HUES48 (cell line): Measurements from ENCODE around the gene ARHGEF3.
"Not testable (repeated sequence)": the region's sequence is repeated elsewhere in the genome, so short reads cannot be mapped to it uniquely, and the experiment has no call there.

ENCODE experiments used
- H3K27ac ChIP-seq: one replicate; pipeline ENCODE4 v1.7.0; 2013; ENCODE audit warnings: low read depth, low read length, inconsistent platforms
- H3K27me3 ChIP-seq: 2 replicates; pipeline ENCODE4 v1.6.1; 2013; ENCODE audit warnings: mild to moderate bottlenecking, low read length; ENCODE audit not compliant: control insufficient read depth, insufficient read depth
- H3K36me3 ChIP-seq: 2 replicates; pipeline ENCODE4 v1.6.1; 2013; ENCODE audit warnings: low read length; ENCODE audit not compliant: control insufficient read depth, insufficient read depth
- H3K4me1 ChIP-seq: 2 replicates; pipeline ENCODE4 v1.6.1; 2013; ENCODE audit warnings: mild to moderate bottlenecking, low read length; ENCODE audit not compliant: control insufficient read depth, insufficient read depth
- H3K4me3 ChIP-seq: 2 replicates; pipeline ENCODE4 v1.5.1; 2013; ENCODE audit warnings: mild to moderate bottlenecking, low read depth, low read length
- H3K9ac ChIP-seq: 2 replicates; pipeline ENCODE4 v1.6.1; 2013; ENCODE audit warnings: mild to moderate bottlenecking, low read depth, low read length, moderate library complexity
- H3K9me3 ChIP-seq: 2 replicates; pipeline ENCODE4 v1.6.1; 2013; ENCODE audit warnings: low read length; ENCODE audit not compliant: control insufficient read depth, insufficient read depth

ARHGEF3 gene

DNA sequence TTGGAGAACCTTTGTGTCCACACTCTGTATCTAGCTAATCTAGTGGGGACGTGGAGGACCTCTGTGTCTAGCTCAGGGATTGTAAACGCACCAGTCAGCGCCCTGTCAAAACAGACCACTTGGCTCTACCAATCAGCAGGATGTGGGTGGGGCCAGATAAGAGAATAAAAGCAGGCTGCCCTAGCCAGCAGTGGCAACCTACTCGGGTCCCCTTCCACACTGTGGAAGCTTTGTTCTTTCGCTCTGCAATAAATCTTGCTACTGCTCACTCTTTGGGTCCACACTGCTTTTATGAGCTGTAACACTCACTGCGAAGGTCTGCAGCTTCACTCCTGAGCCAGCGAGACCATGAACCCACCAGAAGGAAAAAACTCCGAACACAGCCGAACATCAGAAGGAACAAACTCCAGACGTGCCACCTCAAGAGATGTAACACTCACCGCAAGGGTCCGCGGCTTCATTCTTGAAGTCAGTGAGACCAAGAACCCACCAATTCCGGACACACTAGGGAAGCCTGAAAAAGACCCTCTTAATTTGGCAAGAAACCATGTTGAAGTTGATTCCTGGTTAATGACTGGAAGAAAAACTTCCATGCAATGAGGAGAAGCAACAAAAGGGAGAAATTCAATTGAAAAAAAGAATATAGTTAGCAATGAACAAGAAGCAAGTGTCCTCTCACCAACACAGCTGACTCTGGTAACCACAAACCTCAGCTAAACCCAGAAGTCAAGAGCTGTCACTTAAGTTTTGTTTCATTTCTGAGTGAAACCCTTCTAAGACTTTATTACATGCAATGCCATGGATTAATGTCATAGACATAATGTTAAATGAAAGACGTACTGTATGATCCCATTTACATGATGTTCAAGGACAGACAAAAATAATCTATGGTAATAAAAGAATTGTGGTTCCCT, 109.0 kb downstream of the ARHGEF3 start:
- not testable (repeated sequence) for H3K4me3 ChIP-seq, H3K9ac ChIP-seq, H3K9me3 ChIP-seq, H3K27ac ChIP-seq, H3K27me3 ChIP-seq, H3K36me3 ChIP-seq, H3K4me1 ChIP-seq

DNA sequence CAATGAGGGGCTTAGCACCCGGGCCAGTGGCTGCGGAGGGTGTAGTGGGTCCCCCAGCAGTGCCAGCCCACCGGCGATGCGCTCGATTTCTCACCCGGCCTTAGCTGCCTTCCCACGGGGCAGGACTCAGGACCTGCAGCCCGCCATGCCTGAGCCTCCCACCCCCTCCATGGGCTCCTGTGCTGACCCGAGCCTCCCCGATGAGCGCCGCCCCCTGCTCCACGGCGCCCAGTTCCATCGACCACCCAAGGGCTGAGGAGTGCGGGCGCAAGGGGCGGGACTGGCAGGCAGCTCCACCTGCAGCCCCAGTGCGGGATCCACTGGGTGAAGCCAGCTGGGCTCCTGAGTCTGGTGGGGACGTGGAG, 109.8 kb downstream of the ARHGEF3 start:
- not testable (repeated sequence) for H3K27me3 ChIP-seq, H3K9ac ChIP-seq, H3K36me3 ChIP-seq, H3K4me1 ChIP-seq, H3K9me3 ChIP-seq, H3K4me3 ChIP-seq, H3K27ac ChIP-seq

GRCh38 chr3:56691165-56692000, 110.4 kb downstream of the ARHGEF3 start:
- Histone ChIP-seq H3K36me3 (no peaks in the 10 kb centered on the region), H3K4me3 (no peak overlapping the region), H3K4me1 (no peaks in the 10 kb centered on the region), H3K27ac (no peak overlapping the region), H3K9ac (no peak overlapping the region), H3K27me3 (no peaks in the 10 kb centered on the region), H3K9me3 (no peaks in the 10 kb centered on the region)

- Histone ChIP-seq H3K36me3 (no peaks in the 10 kb centered on the region), H3K9ac (no peak overlapping the region), H3K9me3 (no peaks in the 10 kb centered on the region), H3K4me1 (no peaks in the 10 kb centered on the region), H3K4me3 (no peak overlapping the region), H3K27ac (no peak overlapping the region), H3K27me3 (peaks cover 11% of the 10 kb centered on the region)
Observed at GRCh38 chr3:56689303-56689702, 112.4 kb downstream of the ARHGEF3 start.

DNA sequence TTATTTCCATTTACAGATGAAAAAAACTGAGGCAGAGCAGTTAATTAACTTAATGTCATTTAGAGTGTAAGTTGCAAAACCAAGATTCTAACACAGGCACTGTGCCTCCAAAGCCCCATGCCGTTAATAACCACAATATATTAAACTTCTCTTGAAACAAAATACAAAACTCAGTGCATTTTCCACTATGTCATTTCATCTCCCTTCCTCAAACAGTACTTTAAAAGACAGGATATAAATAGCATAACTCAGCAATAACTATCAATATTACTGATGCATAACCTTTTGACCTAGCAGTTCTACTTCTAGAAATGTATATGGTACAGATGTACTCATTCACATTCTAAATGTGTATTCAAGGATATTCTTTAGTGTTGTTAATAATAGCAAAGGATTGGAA, 113.6 kb downstream of the ARHGEF3 start:
- Histone ChIP-seq H3K4me3 (no peak overlapping the region), H3K36me3 (no peaks in the 10 kb centered on the region), H3K27ac (no peak overlapping the region), H3K4me1 (no peaks in the 10 kb centered on the region), H3K9me3 (peaks cover 9% of the 10 kb centered on the region), H3K9ac (no peak overlapping the region), H3K27me3 (peaks cover 21% of the 10 kb centered on the region)

GRCh38 chr3:56684029-56684428, 117.7 kb downstream of the ARHGEF3 start:
- H3K27me3 ChIP-seq = peaks cover 21% of the 10 kb centered on the region
- H3K4me3 ChIP-seq = no peak overlapping the region
- H3K27ac ChIP-seq = no peak overlapping the region

GRCh38 chr3:56683122-56683817, 118.5 kb downstream of the ARHGEF3 start, which contains the start of gene TASOR:
TASOR (minus strand) TSS chr3:56683265; CDS start chr3:56683006, 259 bp downstream.
- Histone ChIP-seq H3K27ac (peak within 1 kb of the TSS; percentile 98), H3K4me3 (peak within 1 kb of the TSS; percentile 82), H3K27me3 (peaks cover 21% of the 10 kb centered on the region), H3K9ac (peak within 1 kb of the TSS; percentile 98), H3K9me3 (peaks cover 9% of the 10 kb centered on the region), H3K4me1 (peaks cover 19% of the 10 kb centered on the region), H3K36me3 (peaks cover 5% of the 10 kb centered on the region; the same call in 1 of the 2 replicates)

More at GRCh38 chr3:56684029-56684428, 117.7 kb downstream of the ARHGEF3 start:
- H3K9me3 ChIP-seq = peaks cover 9% of the 10 kb centered on the region
- H3K36me3 ChIP-seq = peaks cover 5% of the 10 kb centered on the region; the same call in 1 of the 2 replicates
- H3K4me1 ChIP-seq = peaks cover 19% of the 10 kb centered on the region
- H3K9ac ChIP-seq = no peak overlapping the region

- Histone ChIP-seq H3K27me3 (peaks cover 21% of the 10 kb centered on the region), H3K9me3 (peaks cover 9% of the 10 kb centered on the region), H3K27ac (peak overlapping the region; percentile 98), H3K4me3 (peak overlapping the region; percentile 82), H3K9ac (peak overlapping the region; percentile 98), H3K4me1 (peaks cover 19% of the 10 kb centered on the region), H3K36me3 (peaks cover 5% of the 10 kb centered on the region; the same call in 1 of the 2 replicates)
Observed at GRCh38 chr3:56682462-56683121, 119.2 kb downstream of the ARHGEF3 start.

GRCh38 chr3:56681984-56682461, 119.7 kb downstream of the ARHGEF3 start:
- Histone ChIP-seq H3K4me3 (peak overlapping the region; percentile 82), H3K27ac (peak overlapping the region; percentile 98), H3K27me3 (peaks cover 21% of the 10 kb centered on the region), H3K9ac (peak overlapping the region; percentile 98), H3K36me3 (peaks cover 5% of the 10 kb centered on the region; the same call in 1 of the 2 replicates), H3K9me3 (peaks cover 9% of the 10 kb centered on the region), H3K4me1 (peaks cover 19% of the 10 kb centered on the region)

GRCh38 chr3:56680054-56680580, 121.6 kb downstream of the ARHGEF3 start:
- H3K4me1 ChIP-seq = peaks cover 19% of the 10 kb centered on the region
- peaks cover 11% of the 10 kb centered on the region for H3K36me3 ChIP-seq
- H3K9ac ChIP-seq = no peak overlapping the region
- H3K9me3 ChIP-seq = peaks cover 9% of the 10 kb centered on the region
- peaks cover 17% of the 10 kb centered on the region for H3K27me3 ChIP-seq
- H3K4me3 ChIP-seq = peak overlapping the region; percentile 32; the same call in 1 of the 2 replicates
- no peak overlapping the region for H3K27ac ChIP-seq
